Measurements from ENCODE around the gene SMC1B. TPM values are rescaled to one million over a fixed set of nuclear protein-coding genes. Genes with fewer than 3 reads are reported as not detected.

Gene SMC1B
- total and polyA plus RNA-seq, 2 experiments from 2014 or later, result 0.10 TPM; not detected in 1

- TF ChIP-seq ZNF462 (CRISPR knock-in tag; IDR thresholded peaks at IDR 0.05), result no peak
Observed at GRCh38 chr22:45321827-45322226, 91.6 kb downstream of the SMC1B start (continued).

GRCh38 chr22:45320357-45320976 is 92.9 kb downstream of the SMC1B start:
- no peak for DNase-seq (ENCODE audit: low spot score)
- H3K4me1 ChIP-seq (ENCODE audit: insufficient read depth), result peaks cover 15% of the 10 kb centered on the region; the same call in 1 of the 2 replicates
- no peak overlapping the region for H3K4me2 ChIP-seq
- no peak overlapping the region for H3K4me3 ChIP-seq
- no peak overlapping the region for H2AFZ ChIP-seq
- Mint-ChIP-seq H3K27ac (no peak overlapping the region; the same call in 1 of the 2 replicates), H3K36me3 (ENCODE audit: low read depth) (peaks cover 23% of the 10 kb centered on the region), H3K27me3 (ENCODE audit: insufficient read depth, low read depth, poor library complexity) (peaks cover 3% of the 10 kb centered on the region), H3K9me3 (no peaks in the 10 kb centered on the region), H3K4me1 (peaks cover 24% of the 10 kb centered on the region), H3K4me3 (no peak overlapping the region)
- no peaks in the 10 kb centered on the region for H3K9me2 ChIP-seq (ENCODE audit: insufficient read depth)
- no peak for ATAC-seq
- peaks cover 21% of the 10 kb centered on the region for H4K20me1 ChIP-seq (replicated peaks; ENCODE audit: insufficient read depth)
- H3K36me3 ChIP-seq (ENCODE audit: insufficient read depth), result no peaks in the 10 kb centered on the region; the same call in 1 of the 2 replicates
- peaks cover 73% of the 10 kb centered on the region for H3K79me2 ChIP-seq (replicated peaks; ENCODE audit: insufficient read depth)
- no peaks in the 10 kb centered on the region for H3K27me3 ChIP-seq (ENCODE audit: insufficient read depth)
- H3K27ac ChIP-seq (ENCODE audit: low read depth), result no peak overlapping the region
- H3F3A ChIP-seq (replicated peaks; ENCODE audit: low read depth), result peaks cover 5% of the 10 kb centered on the region; the same call in 1 of the 2 replicates
- TF ChIP-seq EZH2 (IDR thresholded peaks at IDR 0.05; ENCODE audit: low read depth, unreplicated experiment) (no peak), EZH2phosphoT487 (IDR thresholded peaks at IDR 0.05; ENCODE audit: unreplicated experiment) (no peak), REST (IDR thresholded peaks at IDR 0.05; ENCODE audit: unreplicated experiment) (no peak), ZNF114 (CRISPR knock-in tag; IDR thresholded peaks at IDR 0.05) (no peak)
